ENCODE results near the gene CSF1R. TPM values are rescaled to one million over a fixed set of nuclear protein-coding genes. Genes with fewer than 3 reads are reported as not detected.

Gene CSF1R
- total and polyA plus RNA-seq, 2 of the 4 experiments (the other 2 are of a cell fraction): 0.14 to 0.36 TPM

- peak overlapping the region; percentile 40 to 91 for H4K8ac ChIP-seq (ENCODE audit: low read depth in 2 of 2, low read length in 2 of 2)
- no TSS peak for BruUV-seq (replicated peaks)
- intact Hi-C loops (cut with micrococcal nuclease) (no loop called here), dilution Hi-C loops (cut with HindIII; ENCODE audit: low sequenced_read_pairs, unreplicated experiment) (no loop called here), in situ Hi-C loops (cut with MboI; ENCODE audit: low sequenced_read_pairs) (no loop called here)
- DNase-seq (peak; percentile 82), ATAC-seq (ENCODE audit: low read depth) (peak; percentile 70)
- H3K18ac ChIP-seq (ENCODE audit: low read depth, low read length): peak overlapping the region; percentile 29; the same call in 1 of the 2 replicates
- H3K14ac ChIP-seq (replicated peaks; ENCODE audit: low read depth, low read length): peak overlapping the region; percentile 64
- H3K56ac ChIP-seq (ENCODE audit: extremely low read depth, insufficient read depth, low read length): peak overlapping the region; percentile 24; the same call in 1 of the 2 replicates
- no CpG with 5 or more reads among the region's 6 CpGs for WGBS, 2 experiments (ENCODE audit: extremely low coverage in 2 of 2, insufficient read length in 1 of 2)
- H4K91ac ChIP-seq (ENCODE audit: insufficient read depth, low read depth, low read length): peak overlapping the region; percentile 75
- H2BK120ac ChIP-seq (ENCODE audit: low read depth, low read length): peak overlapping the region; percentile 92
- H4K20me1 ChIP-seq (ENCODE audit: insufficient read depth, low read length): no peaks in the 10 kb centered on the region
- no peak overlapping the region for H3K4me3 ChIP-seq (ENCODE audit: insufficient read depth, low read depth, low read length)
- peak overlapping the region; percentile 56; the same call in 1 of the 2 replicates for H3K27ac ChIP-seq (ENCODE audit: insufficient read depth, low read length)
- peak overlapping the region; percentile 61; the same call in 1 of the 2 replicates for H3K23ac ChIP-seq (ENCODE audit: low read depth, low read length)
- peak overlapping the region; percentile 86 for H3K4ac ChIP-seq (ENCODE audit: low read depth, low read length)
- H3K9me1 ChIP-seq (ENCODE audit: insufficient read depth, low read length): peaks cover 38% of the 10 kb centered on the region
- peak overlapping the region; percentile 85 for H2BK20ac ChIP-seq (ENCODE audit: low read depth, low read length)
- H3K4me1 ChIP-seq (ENCODE audit: control insufficient read depth, insufficient read depth, low read length): peaks cover 14% of the 10 kb centered on the region
- no peaks in the 10 kb centered on the region for H3K27me3 ChIP-seq (ENCODE audit: control insufficient read depth, insufficient read depth, low read length)
- TF ChIP-seq MAZ (IDR thresholded peaks at IDR 0.05; ENCODE audit: borderline replicate concordance, low read depth, low read length) (no peak), SMC3 (IDR thresholded peaks at IDR 0.05; ENCODE audit: low read depth, low read length) (0 out of 2 replicates have a peak, but pooled peaks have one; percentile 6)
- peak overlapping the region; percentile 77 for H2AK9ac ChIP-seq (replicated peaks; ENCODE audit: low read depth, low read length, poor library complexity)
- peak overlapping the region; percentile 82 for H2AK5ac ChIP-seq (ENCODE audit: low read depth, low read length)
- no peaks in the 10 kb centered on the region for H3K9me3 ChIP-seq (ENCODE audit: control insufficient read depth, insufficient read depth, low read length)
- H3K9ac ChIP-seq (ENCODE audit: low read depth, low read length): no peak overlapping the region; the same call in 1 of the 2 replicates
- ChIA-PET POLR2A (ENCODE audit: unreplicated experiment) (no interaction called here), CTCF (no interaction called here)
- peaks cover 0 to 9% of the 10 kb centered on the region in 2 experiments; a peak in 2 of 4 replicates for H3K79me1 ChIP-seq (ENCODE audit: low read depth in 1 of 2, low read length in 2 of 2)
- peaks cover 19% of the 10 kb centered on the region for H3K36me3 ChIP-seq (ENCODE audit: control insufficient read depth, insufficient read depth, low read length)
- H4K5ac ChIP-seq (ENCODE audit: low read depth, low read length): peak overlapping the region; percentile 32; the same call in 1 of the 2 replicates
- H2AFZ ChIP-seq (replicated peaks; ENCODE audit: low read length, poor library complexity): peak overlapping the region; percentile 81
- H2BK15ac ChIP-seq (ENCODE audit: low read depth, low read length): peak overlapping the region; percentile 86; the same call in 1 of the 3 replicates
- no peak overlapping the region for H3K4me2 ChIP-seq (ENCODE audit: low read depth, low read length)
- H2BK5ac ChIP-seq (ENCODE audit: low read depth, low read length, poor library complexity, severe bottlenecking): peak overlapping the region; percentile 75
These were observed 27.8 kb downstream of the CSF1R start for GRCh38 chr5:150058480-150059126.
